GM19239 (cell line): ENCODE results near the gene MMP3.

Source experiments
- DNase-seq: peaks from one replicate; pipeline ENCODE4 v3.0.0; 2011; ENCODE audit warnings: low spot score; ENCODE audit not compliant: insufficient read length
- FAIRE-seq: peaks from 2 replicates; lab custom pipeline; 2011; peaks lifted over from hg19 to GRCh38; lab: Jason Lieb, UNC

Gene MMP3

GRCh38 chr11:102793677-102794290 is 49.6 kb downstream of the MMP3 start:
- no peak for FAIRE-seq
- no peak for DNase-seq

- DNase-seq = no peak
- no peak for FAIRE-seq
Observed at GRCh38 chr11:102792604-102793003, 50.8 kb downstream of the MMP3 start.

- DNase-seq (no peak), FAIRE-seq (no peak)
Observed at GRCh38 chr11:102791271-102792036, 52.0 kb downstream of the MMP3 start.

- no peak for FAIRE-seq
- DNase-seq = no peak
Observed at GRCh38 chr11:102788334-102788995, 54.9 kb downstream of the MMP3 start.
